Measurements from ENCODE around the gene GALNTL6. TPM values are rescaled to one million over a fixed set of nuclear protein-coding genes. Genes with fewer than 3 reads are reported as not detected.
A peak's percentile ranks its signal among the peaks of the same experiment; 100 is the strongest.

Gene GALNTL6
- total and polyA plus RNA-seq, 8 donors = 0.15 to 0.87 (median 0.58) TPM; not detected in 3

DNA sequence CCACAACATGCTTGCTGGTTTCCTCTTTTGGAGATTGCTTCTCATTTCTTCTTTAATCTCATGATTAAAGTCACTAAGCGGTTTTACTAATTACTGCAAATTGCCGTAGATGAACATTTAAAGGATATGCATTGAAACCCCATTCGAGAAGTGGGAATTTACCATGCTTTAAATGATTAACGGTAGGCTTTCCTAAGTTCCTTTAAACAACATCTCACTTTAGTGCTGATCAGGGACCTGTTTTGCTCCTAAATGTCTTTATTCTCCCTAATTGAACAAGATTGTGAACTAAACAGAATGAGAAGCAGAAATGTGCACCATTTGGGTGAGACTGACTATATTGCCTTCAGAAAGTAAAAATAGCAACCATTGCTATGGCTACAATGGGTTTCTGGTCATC, 430.3 kb downstream of the GALNTL6 start:
- H3K27me3 ChIP-seq = no peaks in the 10 kb centered on the region
- TF ChIP-seq POLR2AphosphoS5 (IDR thresholded peaks at IDR 0.05) (no peak), POLR2A (IDR thresholded peaks at IDR 0.05) (no peak), EP300 (IDR thresholded peaks at IDR 0.05) (no peak)
- TF ChIP-seq, protein P1, sequence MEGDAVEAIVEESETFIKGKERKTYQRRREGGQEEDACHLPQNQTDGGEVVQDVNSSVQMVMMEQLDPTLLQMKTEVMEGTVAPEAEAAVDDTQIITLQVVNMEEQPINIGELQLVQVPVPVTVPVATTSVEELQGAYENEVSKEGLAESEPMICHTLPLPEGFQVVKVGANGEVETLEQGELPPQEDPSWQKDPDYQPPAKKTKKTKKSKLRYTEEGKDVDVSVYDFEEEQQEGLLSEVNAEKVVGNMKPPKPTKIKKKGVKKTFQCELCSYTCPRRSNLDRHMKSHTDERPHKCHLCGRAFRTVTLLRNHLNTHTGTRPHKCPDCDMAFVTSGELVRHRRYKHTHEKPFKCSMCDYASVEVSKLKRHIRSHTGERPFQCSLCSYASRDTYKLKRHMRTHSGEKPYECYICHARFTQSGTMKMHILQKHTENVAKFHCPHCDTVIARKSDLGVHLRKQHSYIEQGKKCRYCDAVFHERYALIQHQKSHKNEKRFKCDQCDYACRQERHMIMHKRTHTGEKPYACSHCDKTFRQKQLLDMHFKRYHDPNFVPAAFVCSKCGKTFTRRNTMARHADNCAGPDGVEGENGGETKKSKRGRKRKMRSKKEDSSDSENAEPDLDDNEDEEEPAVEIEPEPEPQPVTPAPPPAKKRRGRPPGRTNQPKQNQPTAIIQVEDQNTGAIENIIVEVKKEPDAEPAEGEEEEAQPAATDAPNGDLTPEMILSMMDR (IDR thresholded peaks at IDR 0.05) = no peak
- 89 to 94% (median 93%) methylated on average over 4 of the region's 4 CpGs for WGBS, 5 donors
- DNase-seq = no peak
- intact Hi-C loops (cut with DNase I; ENCODE audit: low total_unique reads) = no loop called here
- H3K4me1 ChIP-seq = no peaks in the 10 kb centered on the region
- H3K27ac ChIP-seq = no peak overlapping the region
- no peak overlapping the region for H3K4me3 ChIP-seq
- H3K36me3 ChIP-seq = no peaks in the 10 kb centered on the region
- no peaks in the 10 kb centered on the region for H3K9me3 ChIP-seq

GRCh38 chr4:172245516-172245915, 432.3 kb downstream of the GALNTL6 start:
- DNase-seq = peak in 1 of 2 donors; percentile 33
- H3K36me3 ChIP-seq = no peaks in the 10 kb centered on the region
- no peak for TF ChIP-seq POLR2AphosphoS5 (IDR thresholded peaks at IDR 0.05)
- H3K27ac ChIP-seq = no peak overlapping the region
- no peaks in the 10 kb centered on the region for H3K27me3 ChIP-seq
- H3K9me3 ChIP-seq = no peaks in the 10 kb centered on the region
- intact Hi-C loops (cut with DNase I; ENCODE audit: low total_unique reads) = no loop called here
- H3K4me3 ChIP-seq = no peak overlapping the region
- no peaks in the 10 kb centered on the region for H3K4me1 ChIP-seq

GRCh38 chr4:172253409-172253808, 440.2 kb downstream of the GALNTL6 start:
- H3K27ac ChIP-seq = no peak overlapping the region
- no peak overlapping the region for H3K4me3 ChIP-seq
- H3K4me1 ChIP-seq = no peaks in the 10 kb centered on the region
- H3K27me3 ChIP-seq = no peaks in the 10 kb centered on the region
- DNase-seq = no peak
- no peak for TF ChIP-seq POLR2A (IDR thresholded peaks at IDR 0.05)
- TF ChIP-seq POLR2AphosphoS5 (IDR thresholded peaks at IDR 0.05) = no peak
- no peak for TF ChIP-seq EP300 (IDR thresholded peaks at IDR 0.05)
- TF ChIP-seq, protein P1 (IDR thresholded peaks at IDR 0.05) = no peak
- H3K9me3 ChIP-seq = no peaks in the 10 kb centered on the region
- no peaks in the 10 kb centered on the region for H3K36me3 ChIP-seq
- intact Hi-C loops (cut with DNase I; ENCODE audit: low total_unique reads) = no loop called here
- WGBS, 5 donors = 26 to 45% (median 31%) methylated on average over 1 of the region's 1 CpG

DNA sequence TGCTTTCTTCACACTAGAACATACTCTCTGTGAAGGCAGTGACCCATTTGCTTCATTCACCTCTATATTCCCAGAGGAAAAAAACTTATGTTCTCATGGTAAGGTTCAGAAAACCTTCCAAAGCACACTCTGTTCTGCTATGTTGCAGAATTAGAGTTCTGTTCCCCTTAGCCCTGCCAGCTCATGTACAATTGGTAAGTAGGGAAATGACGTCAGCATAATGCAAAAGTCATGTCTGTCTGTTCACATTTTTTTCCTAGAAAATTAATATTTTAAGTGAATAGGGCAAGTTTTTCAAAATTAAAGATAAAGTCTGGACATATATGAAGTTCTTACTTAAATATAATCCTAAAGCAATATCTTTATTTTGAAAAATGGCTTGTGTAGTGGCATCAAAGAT, 443.6 kb downstream of the GALNTL6 start:
- TF ChIP-seq, protein P1 (IDR thresholded peaks at IDR 0.05) = no peak
- TF ChIP-seq POLR2A (IDR thresholded peaks at IDR 0.05) (no peak), EP300 (IDR thresholded peaks at IDR 0.05) (no peak), POLR2AphosphoS5 (IDR thresholded peaks at IDR 0.05) (no peak)
- no peaks in the 10 kb centered on the region for H3K4me1 ChIP-seq
- no peak overlapping the region for H3K27ac ChIP-seq
- H3K36me3 ChIP-seq = no peaks in the 10 kb centered on the region
- H3K9me3 ChIP-seq = no peaks in the 10 kb centered on the region
- 64 to 83% (median 76%) methylated on average over 1 of the region's 1 CpG for WGBS, 5 donors
- DNase-seq = no peak
- no peak overlapping the region for H3K4me3 ChIP-seq
- no peaks in the 10 kb centered on the region for H3K27me3 ChIP-seq
- intact Hi-C loops (cut with DNase I; ENCODE audit: low total_unique reads) = no loop called here

GRCh38 chr4:172270397-172270796, 457.2 kb downstream of the GALNTL6 start:
- Histone ChIP-seq H3K4me1 (no peaks in the 10 kb centered on the region), H3K36me3 (no peaks in the 10 kb centered on the region), H3K27ac (no peak overlapping the region), H3K27me3 (no peaks in the 10 kb centered on the region), H3K9me3 (no peaks in the 10 kb centered on the region), H3K4me3 (no peak overlapping the region)
- TF ChIP-seq, protein P1 (IDR thresholded peaks at IDR 0.05) = no peak
- TF ChIP-seq EP300 (IDR thresholded peaks at IDR 0.05) (no peak), POLR2AphosphoS5 (IDR thresholded peaks at IDR 0.05) (no peak)
- DNase-seq = peak in 1 of 2 donors; percentile 41
- intact Hi-C loops (cut with DNase I; ENCODE audit: low total_unique reads) = no loop called here
- WGBS, 5 donors = 46 to 67% (median 58%) methylated on average over 2 of the region's 2 CpGs

All from stomach (tissue), 9 donors.